ENCODE results near the gene AZIN2.

- TF ChIP-seq CTCF (IDR thresholded peaks at IDR 0.05) (no peak), POLR2A (IDR thresholded peaks at IDR 0.05) (no peak), POLR2AphosphoS5 (IDR thresholded peaks at IDR 0.05) (no peak), EP300 (IDR thresholded peaks at IDR 0.05; ENCODE audit: low read depth) (no peak)
Observed at GRCh38 chr1:33126411-33127000, 45.6 kb downstream of the AZIN2 start.
